Smooth muscle cell of the pulmonary artery (primary cell): Measurements from ENCODE around the gene IQCH. TPM values are rescaled to one million over a fixed set of nuclear protein-coding genes. Genes with fewer than 3 reads are reported as not detected.

ENCODE experiments used
- total RNA-seq: library from RNA; depleted of rRNA; stranded (reverse); fragments of >200 nt; gene quantifications from 2 replicates; pipeline ENCODE4 v1.2.3, GENCODE V29; 2014

The IQCH gene
- total RNA-seq = 4.0 and 5.0 TPM in 2 replicates

DNA sequence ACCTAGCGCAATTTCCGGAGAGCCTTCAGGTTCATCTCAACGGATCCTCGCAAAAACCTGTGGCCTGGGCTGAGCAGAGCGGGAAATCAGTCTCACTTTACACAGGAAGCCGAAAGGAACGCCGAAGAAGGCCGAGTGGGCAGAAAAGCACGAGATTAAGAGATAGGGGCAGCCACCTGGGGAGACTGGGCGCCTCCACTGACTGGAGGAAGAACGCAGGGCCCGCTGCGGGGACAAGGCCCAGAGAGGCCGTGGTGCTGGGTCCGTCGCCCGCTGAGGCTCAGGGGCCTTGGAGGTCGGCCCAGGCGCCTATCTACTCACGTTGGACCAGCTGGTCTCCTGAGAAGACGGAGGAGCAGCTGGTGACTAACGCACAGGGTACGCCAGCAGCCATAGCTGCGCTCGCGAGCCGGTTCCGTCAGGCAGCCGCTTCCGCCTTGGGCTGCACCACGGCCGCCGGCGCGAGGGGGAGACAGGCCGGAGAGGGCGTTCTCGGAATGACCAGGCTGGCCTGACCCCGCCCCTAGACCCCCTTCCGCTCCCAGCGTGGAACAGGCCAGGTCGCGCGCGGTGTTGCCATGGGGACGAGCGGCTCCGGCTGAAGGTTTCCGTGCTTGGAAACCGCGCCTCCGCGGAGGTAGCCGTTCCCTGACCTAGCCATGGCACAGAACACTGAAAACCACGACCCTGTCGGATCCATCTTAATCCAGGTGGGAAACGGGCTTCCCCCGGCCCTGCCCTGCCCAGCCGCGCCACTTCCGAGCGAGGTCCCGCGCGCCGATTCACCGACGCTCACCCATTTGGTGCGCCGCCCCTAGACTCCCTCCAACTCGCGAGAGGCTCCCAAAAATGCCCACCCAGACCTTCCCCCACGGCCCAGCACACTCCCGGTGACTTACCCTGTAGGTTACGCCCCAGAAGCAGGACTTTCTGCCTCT lies at the start of gene IQCH, which contains the start of gene AAGAB:
IQCH (plus strand) TSS at position 549 of the 938 bp plus-strand sequence; CDS start at position 660, 111 bp downstream.
AAGAB (minus strand) TSS at position 424 of the 938 bp plus-strand sequence; CDS start at position 394, 30 bp downstream.

DNA sequence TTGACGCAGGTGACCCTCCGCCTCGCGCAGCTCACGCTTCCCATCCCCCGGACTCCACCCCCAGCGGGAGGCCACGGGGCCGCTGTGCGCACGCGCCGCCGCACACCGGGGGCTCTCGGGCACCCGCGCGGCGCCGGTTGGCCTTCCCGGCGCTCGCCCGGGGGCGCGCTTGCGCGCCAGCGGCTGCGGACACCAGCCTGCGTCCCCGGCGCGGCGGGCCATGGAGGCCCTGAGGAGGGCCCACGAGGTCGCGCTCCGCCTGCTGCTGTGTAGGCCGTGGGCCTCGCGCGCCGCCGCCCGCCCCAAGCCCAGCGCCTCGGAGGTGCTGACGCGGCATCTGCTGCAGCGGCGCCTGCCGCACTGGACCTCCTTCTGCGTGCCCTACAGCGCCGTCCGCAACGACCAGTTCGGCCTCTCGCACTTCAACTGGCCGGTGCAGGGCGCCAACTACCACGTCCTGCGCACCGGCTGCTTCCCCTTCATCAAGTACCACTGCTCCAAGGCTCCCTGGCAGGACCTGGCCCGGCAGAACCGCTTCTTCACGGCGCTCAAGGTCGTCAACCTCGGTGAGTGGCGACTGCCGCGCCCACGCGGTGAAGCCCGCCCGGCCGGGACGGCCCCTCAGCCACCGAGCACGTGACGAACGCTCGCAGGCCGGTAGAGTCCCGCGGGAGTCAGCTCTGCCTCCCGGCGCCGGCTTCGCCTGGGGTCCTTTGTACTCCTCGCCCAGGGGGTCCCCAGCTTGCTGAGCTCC lies 266.6 kb downstream of the IQCH start, which contains the start of gene C15orf61:
C15orf61 (plus strand) TSS at position 103 of the 754 bp plus-strand sequence; CDS start at position 221, 118 bp downstream.

DNA sequence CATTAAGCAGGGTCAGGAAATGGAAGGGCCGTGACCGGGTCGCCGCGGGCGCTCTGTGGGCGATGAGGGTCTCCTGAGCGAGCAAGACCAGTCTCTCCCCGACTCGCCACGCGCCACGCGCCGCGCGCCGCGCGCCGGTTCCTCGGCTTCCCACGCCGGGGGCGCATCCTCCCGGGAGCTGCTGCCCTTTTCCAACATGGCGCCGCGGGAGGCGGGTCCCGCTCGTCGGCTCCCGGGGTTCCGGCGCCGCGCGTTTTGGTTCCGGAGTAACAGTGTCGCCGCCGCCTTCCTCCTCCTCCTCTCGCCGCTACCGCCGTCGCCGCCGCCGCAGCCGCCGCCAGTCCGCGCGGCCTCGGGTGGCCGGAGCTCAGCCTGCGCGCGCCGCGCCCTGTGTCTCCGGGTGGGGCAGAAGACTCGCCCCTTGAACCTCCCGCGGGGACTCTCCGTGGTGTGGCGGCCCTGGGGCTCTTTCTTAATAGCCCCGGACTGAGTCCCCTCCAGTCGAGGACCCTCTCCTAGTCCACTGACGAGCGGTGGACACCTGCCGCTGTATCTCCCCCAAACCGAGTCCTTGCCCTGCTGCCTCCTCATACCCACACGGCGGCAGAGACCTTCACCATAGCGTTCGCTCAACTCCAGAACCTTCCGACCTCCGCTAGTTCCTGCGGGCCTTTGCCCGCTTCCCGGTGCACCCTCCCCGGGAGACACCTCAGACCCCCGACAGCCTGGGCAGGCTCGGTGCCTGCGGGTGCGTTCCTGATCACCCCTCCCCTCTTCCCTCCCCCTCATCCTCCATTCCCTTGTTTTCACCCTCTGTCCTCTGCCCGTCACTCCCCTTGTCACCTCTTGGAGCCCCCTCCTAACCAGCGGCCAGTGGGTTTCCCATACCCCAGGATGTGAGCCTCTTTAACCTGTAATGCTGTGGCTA lies 288.1 kb downstream of the IQCH start, which contains the start of gene MAP2K5:
MAP2K5 (plus strand) TSS at position 284 of the 928 bp plus-strand sequence; CDS start at position 917, 633 bp downstream.

Other genes starting within 250 kb of the IQCH start
- gene SMAD3, start 189.2 kb upstream of the IQCH start, total RNA-seq = 57.0 and 58.3 TPM in 2 replicates
- gene AAGAB, start 125 bp upstream of the IQCH start, total RNA-seq = 43.0 and 51.4 TPM in 2 replicates